OCI-LY7 (cell line): Measurements from ENCODE around the gene CBX2. TPM values are rescaled to one million over a fixed set of nuclear protein-coding genes. Genes with fewer than 3 reads are reported as not detected.

Experiments
- BruUV-seq: library from RNA; stranded (reverse); fragments of 400-500 nt; replicated peaks from 2 replicates; lab custom pipeline; 2021; lab: Mats Ljungman, UMichigan
- CTCF ChIA-PET: fragments of 300-600 bp; sonication (Branson Sonifier 250); formaldehyde crosslinking; loops from one replicate; lab custom pipeline; 2022; ENCODE audit warnings: antibody characterized with exemption; ENCODE audit not compliant: unreplicated experiment; lab: Charles Lee
- POLR2A ChIA-PET: fragments of 300-600 bp; sonication (Branson Sonifier 250); formaldehyde crosslinking; loops from one replicate; lab custom pipeline; 2022; ENCODE audit warnings: antibody characterized with exemption; lab: Charles Lee
- DNase-seq: peaks from one replicate; pipeline ENCODE4 v3.0.0-alpha.2; 2015; ENCODE audit warnings: low spot score
- H2AFZ ChIP-seq: fragments of 200-600 bp; sonication (generic), shearing (Covaris generic); 2 replicates; pipeline ENCODE4 v1.6.1; 2014; ENCODE audit warnings: mild to moderate bottlenecking, antibody characterized with exemption, low read length, moderate library complexity
- H3K27ac ChIP-seq: fragments of 200-600 bp; sonication (generic); 2 replicates; pipeline ENCODE4 v1.5.1; 2014; ENCODE audit warnings: mixed run types, low read depth, mild to moderate bottlenecking, moderate library complexity, low read length, inconsistent platforms; ENCODE audit not compliant: poor library complexity, severe bottlenecking
- H3K36me3 ChIP-seq: fragments of 200-600 bp; sonication (generic); 2 replicates; pipeline ENCODE4 v1.6.1; 2014; ENCODE audit warnings: mild to moderate bottlenecking, antibody characterized with exemption, low read length, moderate library complexity, mixed read lengths; ENCODE audit not compliant: insufficient read depth
- H3K4me1 ChIP-seq: fragments of 200-600 bp; sonication (generic); 2 replicates; pipeline ENCODE4 v1.5.1; 2014; ENCODE audit warnings: mild to moderate bottlenecking, low read length; ENCODE audit not compliant: insufficient read depth, poor library complexity, severe bottlenecking
- H3K4me2 ChIP-seq: fragments of 200-600 bp; sonication (generic); 2 replicates; pipeline ENCODE4 v1.6.1; 2014; ENCODE audit warnings: mild to moderate bottlenecking, low read length
- H3K4me3 ChIP-seq: fragments of 200-600 bp; sonication (generic); 2 replicates; pipeline ENCODE4 v1.5.1; 2014; ENCODE audit warnings: mild to moderate bottlenecking, low read depth, low read length; ENCODE audit not compliant: poor library complexity, severe bottlenecking
- H3K79me2 ChIP-seq: fragments of 200-600 bp; sonication (generic); 2 replicates; pipeline ENCODE4 v1.6.1; 2016; ENCODE audit warnings: low read depth, mild to moderate bottlenecking, low read length, moderate library complexity, mixed read lengths; ENCODE audit not compliant: insufficient read depth
- H3K9me2 ChIP-seq: fragments of 200-600 bp; sonication (generic); 2 replicates; pipeline ENCODE4 v1.6.1; 2016; ENCODE audit warnings: mild to moderate bottlenecking, low read length, mixed read lengths; ENCODE audit not compliant: insufficient read depth
- H3K9me3 ChIP-seq: fragments of 200-600 bp; sonication (generic); 2 replicates; pipeline ENCODE4 v1.6.1; 2014; ENCODE audit warnings: mild to moderate bottlenecking, mixed run types, low read length, mixed read lengths
- H4K20me1 ChIP-seq: fragments of 200-600 bp; sonication (generic); 2 replicates; pipeline ENCODE4 v1.6.1; 2014; ENCODE audit warnings: mild to moderate bottlenecking, antibody characterized with exemption, low read length, moderate library complexity, mixed read lengths; ENCODE audit not compliant: insufficient read depth
- EZH2phosphoT487 ChIP-seq: fragments of 200-600 bp; sonication (generic); IDR thresholded peaks from 2 replicates; pipeline ENCODE4 v1.6.1; 2018; ENCODE audit warnings: low read depth, borderline replicate concordance, mild to moderate bottlenecking, mixed run types, antibody characterized with exemption, low read length, moderate library complexity, mixed read lengths
- intact Hi-C: fragments of 100-400 bp; cut with micrococcal nuclease; formaldehyde crosslinking; loops from one replicate; pipeline ENCODE4 v1.10.0; 2022; ENCODE audit not compliant: unreplicated experiment
- total RNA-seq, 2 experiments: library from RNA; depleted of rRNA in 1 of 2; stranded (reverse); fragments of >200 nt in 1 of 2; shearing (Covaris generic) in 1 of 2; gene quantifications; 2 replicates each; pipeline ENCODE4 v1.2.3, GENCODE V29; 2014 to 2022
- TF ChIP-seq, protein P1 (sequence below): fragments of 200-600 bp; sonication (generic); conservative IDR thresholded peaks from 2 replicates; pipeline ENCODE4 v1.5.1; 2014; ENCODE audit warnings: mild to moderate bottlenecking, antibody characterized with exemption, low read length, moderate library complexity, mixed read lengths

The CBX2 gene
- total RNA-seq, 2 experiments from 2014 or later: 27.9 to 29.9 TPM

DNA sequence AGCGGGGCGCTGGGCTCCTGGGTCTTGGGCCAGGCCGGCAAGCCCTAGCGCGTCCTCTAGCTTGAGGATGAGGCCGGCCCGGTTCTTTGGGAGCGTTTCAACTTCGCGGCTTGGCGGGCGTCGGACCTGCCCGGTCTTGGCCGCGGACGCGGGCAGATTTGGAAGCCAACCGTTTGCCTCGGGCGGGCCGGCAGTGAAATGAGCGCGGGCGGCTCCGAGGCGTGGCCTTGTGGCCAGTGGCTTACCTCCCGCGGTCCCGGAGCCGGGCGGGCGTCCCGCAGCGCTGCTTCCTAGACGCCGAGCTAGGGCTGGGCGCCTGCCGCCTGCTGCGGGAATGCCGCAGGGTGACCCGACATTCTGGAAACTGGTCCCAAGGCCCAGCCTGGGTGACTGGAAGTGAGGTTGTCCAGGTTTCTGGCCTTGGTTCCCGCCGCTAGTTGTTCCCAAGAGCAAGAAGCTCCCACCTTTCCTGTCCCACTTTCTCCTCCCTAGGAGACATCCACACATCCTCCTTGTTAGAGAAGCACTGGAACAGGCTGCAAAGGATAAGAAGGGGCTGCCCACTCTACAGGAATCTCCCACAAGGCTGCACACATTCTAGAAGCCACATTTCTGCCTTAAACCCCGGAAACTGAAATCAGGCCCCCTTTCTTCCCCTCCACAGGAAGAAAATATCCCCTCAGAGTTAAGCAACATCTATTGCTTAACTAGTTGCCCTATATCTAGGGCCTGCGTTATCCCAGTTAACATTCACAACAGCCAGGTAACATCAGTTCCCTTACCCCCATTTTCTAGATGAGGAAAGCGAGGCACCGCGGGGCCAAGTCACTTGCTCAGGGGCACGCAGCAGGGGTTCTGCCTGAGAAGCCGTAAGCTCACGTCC, 23.4 kb downstream of the CBX2 start:
- no peaks in the 10 kb centered on the region for H3K9me3 ChIP-seq
- 0 out of 2 replicates have a peak, but pooled peaks cover 4% of the 10 kb centered on the region for H4K20me1 ChIP-seq
- H2AFZ ChIP-seq: peak overlapping the region; percentile 46; the same call in 1 of the 2 replicates
- H3K79me2 ChIP-seq: peaks cover 1% of the 10 kb centered on the region; the same call in 1 of the 2 replicates
- DNase-seq: no peak
- H3K36me3 ChIP-seq: no peaks in the 10 kb centered on the region
- peaks cover 45% of the 10 kb centered on the region for H3K4me1 ChIP-seq
- intact Hi-C loops: no loop called here
- peak overlapping the region; percentile 68 for H3K4me2 ChIP-seq
- H3K4me3 ChIP-seq: peak overlapping the region; percentile 52
- ChIA-PET CTCF (no interaction called here), POLR2A (interaction anchor here (0.5 to 1.6 kb wide), 2 partner anchors 36 to 38 kb away, joined by 3 to 4 read pairs; partner anchors contain the start of gene CBX4)
- no peaks in the 10 kb centered on the region for H3K9me2 ChIP-seq
- TF ChIP-seq, protein P1, sequence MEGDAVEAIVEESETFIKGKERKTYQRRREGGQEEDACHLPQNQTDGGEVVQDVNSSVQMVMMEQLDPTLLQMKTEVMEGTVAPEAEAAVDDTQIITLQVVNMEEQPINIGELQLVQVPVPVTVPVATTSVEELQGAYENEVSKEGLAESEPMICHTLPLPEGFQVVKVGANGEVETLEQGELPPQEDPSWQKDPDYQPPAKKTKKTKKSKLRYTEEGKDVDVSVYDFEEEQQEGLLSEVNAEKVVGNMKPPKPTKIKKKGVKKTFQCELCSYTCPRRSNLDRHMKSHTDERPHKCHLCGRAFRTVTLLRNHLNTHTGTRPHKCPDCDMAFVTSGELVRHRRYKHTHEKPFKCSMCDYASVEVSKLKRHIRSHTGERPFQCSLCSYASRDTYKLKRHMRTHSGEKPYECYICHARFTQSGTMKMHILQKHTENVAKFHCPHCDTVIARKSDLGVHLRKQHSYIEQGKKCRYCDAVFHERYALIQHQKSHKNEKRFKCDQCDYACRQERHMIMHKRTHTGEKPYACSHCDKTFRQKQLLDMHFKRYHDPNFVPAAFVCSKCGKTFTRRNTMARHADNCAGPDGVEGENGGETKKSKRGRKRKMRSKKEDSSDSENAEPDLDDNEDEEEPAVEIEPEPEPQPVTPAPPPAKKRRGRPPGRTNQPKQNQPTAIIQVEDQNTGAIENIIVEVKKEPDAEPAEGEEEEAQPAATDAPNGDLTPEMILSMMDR: no peak
- TF ChIP-seq EZH2phosphoT487: peak; percentile 98
- BruUV-seq: no TSS peak
- no peak overlapping the region for H3K27ac ChIP-seq

DNA sequence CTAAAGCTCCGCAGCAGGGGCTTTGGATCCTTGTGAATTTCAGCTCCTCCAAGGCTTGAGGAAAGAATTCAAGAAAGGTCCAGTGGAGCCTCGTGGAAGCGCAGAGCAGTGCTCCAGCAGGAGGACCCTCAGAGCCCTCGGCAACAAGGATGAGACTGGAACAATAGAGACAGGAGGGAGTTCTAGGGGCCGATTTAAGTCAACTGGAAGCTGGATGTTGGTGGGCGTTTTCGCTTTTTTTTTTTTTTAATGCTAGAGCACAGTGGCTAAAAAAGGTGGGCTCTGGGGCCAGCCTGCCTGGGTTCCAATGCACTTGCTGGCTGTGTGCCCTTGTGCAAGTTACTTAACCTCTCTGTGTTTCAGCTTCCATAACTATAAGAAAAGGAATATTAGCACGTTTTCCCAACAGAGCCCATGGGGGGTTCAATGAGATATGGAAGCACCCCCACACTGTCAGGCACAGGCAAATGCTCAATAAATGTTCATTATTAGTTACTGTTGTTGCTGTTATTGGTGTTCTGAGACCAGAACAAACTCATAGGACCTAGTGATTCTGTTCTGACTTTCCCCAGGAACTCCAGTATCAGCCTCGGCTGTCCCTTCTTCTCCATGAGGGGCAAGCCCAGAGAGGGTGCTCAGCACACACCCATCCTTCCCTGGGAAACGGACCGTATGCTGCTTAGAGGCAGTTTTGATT, 24.2 kb downstream of the CBX2 start:
- POLR2A ChIA-PET: interaction anchor here (0.7 kb wide), 1 partner anchor 27 kb away, joined by 4 read pairs; no protein-coding TSS in a partner anchor
- no peak overlapping the region for H3K4me2 ChIP-seq
- H3K36me3 ChIP-seq: no peaks in the 10 kb centered on the region
- TF ChIP-seq, protein P1: no peak
- no peak; the same call in 1 of the 2 replicates for TF ChIP-seq EZH2phosphoT487
- DNase-seq: no peak
- no TSS peak for BruUV-seq
- no peak overlapping the region for H2AFZ ChIP-seq
- no peaks in the 10 kb centered on the region for H3K79me2 ChIP-seq
- peaks cover 45% of the 10 kb centered on the region for H3K4me1 ChIP-seq
- no peak overlapping the region for H3K4me3 ChIP-seq
- intact Hi-C loops: no loop called here
- H3K9me3 ChIP-seq: no peaks in the 10 kb centered on the region
- CTCF ChIA-PET: no interaction called here
- H4K20me1 ChIP-seq: 0 out of 2 replicates have a peak, but pooled peaks cover 4% of the 10 kb centered on the region
- H3K27ac ChIP-seq: no peak overlapping the region
- no peaks in the 10 kb centered on the region for H3K9me2 ChIP-seq
